Kidney tubule cell (primary cell): Measurements from ENCODE around the gene PRKCZ.

Experiments
- DNase-seq: peaks from one replicate; pipeline ENCODE4 v3.0.0-alpha.2; 2018; ENCODE audit warnings: low spot score

The PRKCZ gene

DNA sequence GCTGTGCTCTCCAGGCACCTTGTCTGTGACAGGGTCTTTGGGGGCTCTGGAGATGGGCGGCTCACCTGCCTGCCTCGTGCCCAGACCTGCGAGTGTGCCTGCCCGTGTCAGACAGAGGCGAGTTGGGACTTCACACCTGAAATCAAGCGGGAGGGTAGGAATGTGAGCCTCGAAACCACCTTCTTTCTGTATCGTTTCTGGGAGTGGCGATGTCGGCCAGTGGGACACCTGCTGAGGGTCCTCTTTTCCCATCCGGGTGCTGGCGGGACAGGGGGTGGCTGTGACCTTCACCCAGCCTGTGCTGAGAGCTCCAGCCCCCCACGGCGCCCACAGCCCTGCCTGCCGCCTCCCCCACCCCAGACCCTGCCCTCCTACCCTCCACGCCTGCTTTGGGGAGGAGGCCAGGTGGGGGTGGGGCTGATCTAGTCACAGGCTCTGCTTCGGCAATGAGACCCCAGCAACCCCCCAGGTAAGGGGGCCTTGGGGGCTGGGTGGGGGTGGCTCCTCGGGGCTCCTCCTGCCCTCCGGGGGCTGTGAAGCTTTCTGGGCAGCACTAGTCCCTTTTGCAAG is 160.0 kb downstream of the PRKCZ start:
- DNase-seq = no peak

DNA sequence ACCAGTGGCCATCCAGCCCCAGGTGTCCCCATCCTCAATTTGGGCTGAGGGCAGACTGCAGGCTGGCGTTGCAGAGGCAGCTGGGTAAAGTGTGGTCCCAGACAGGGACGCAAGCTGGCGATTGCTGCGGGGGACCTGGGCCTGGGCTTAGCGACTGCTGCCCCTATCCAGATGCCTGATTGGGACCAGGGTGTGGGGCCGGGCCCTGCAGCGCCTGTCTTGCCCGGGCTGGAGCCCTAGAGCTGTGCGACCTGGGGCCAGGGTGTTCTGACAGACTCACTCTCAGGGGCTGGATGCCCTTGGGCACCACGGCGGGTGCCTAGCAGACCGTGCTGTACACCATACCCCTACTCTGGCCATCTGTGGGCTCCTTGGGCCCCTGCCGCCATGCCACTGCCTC is 160.6 kb downstream of the PRKCZ start:
- DNase-seq = no peak

- DNase-seq = no peak
Observed at GRCh38 chr1:2212274-2212531, 162.0 kb downstream of the PRKCZ start.

- DNase-seq = peak; percentile 95
Observed at GRCh38 chr1:2212532-2213491, 162.6 kb downstream of the PRKCZ start.

GRCh38 chr1:2213576-2214505 is 163.6 kb downstream of the PRKCZ start:
- DNase-seq = no peak

DNA sequence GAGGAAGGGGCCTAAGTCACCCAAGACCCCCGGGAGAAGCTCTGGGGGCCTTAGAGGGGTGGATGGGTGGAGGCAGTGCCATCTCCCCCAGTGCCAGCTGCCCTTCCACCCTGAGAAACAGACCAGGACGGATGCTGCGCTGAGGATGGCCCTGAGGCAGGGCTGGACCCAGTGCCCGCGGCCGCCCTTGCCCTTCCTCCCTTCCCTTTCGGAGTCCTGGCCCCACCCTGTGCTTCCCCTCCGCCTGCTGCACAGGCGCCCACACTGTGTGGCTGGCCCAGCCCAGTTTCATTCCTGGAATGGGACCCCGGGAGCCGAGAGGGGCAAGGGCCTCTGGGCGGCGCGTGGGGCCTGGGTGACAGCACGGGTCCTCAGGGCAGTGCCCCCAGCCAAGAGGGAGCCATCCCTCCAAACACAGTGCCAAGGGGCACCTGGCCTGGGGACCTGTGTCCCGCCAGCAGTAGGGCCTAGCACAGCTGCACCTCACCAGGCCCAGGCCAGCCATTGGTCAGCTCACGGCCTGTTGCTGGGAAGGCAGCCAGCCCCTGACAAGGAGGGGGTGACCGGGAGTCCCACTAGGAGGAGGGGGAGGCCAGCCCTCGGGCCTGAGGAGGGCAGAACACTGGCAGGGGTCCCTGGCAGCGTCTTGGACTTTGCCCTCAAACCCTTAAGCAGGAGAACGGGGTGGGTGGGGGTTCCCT is 164.5 kb downstream of the PRKCZ start:
- no peak for DNase-seq

DNA sequence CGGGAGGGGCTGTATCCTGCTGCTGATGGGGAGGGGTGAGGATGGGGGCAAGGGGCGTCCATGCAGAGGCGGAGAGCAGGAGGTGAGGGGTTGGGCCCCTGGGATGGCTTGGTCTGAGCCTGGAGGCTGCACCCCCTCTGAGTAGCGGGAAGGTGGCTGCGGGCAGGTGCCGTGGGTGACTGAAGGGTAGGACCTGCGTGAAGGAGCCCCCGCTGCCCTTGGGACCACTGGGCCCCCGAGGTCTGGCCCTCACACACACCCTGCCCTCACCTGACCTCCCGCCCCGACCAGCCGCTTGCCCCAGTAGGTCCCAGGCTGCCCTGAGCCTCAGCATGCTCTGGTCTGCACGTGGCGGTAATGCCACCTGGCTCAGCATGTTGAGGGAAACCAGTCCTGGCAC is 165.1 kb downstream of the PRKCZ start:
- DNase-seq = no peak

DNA sequence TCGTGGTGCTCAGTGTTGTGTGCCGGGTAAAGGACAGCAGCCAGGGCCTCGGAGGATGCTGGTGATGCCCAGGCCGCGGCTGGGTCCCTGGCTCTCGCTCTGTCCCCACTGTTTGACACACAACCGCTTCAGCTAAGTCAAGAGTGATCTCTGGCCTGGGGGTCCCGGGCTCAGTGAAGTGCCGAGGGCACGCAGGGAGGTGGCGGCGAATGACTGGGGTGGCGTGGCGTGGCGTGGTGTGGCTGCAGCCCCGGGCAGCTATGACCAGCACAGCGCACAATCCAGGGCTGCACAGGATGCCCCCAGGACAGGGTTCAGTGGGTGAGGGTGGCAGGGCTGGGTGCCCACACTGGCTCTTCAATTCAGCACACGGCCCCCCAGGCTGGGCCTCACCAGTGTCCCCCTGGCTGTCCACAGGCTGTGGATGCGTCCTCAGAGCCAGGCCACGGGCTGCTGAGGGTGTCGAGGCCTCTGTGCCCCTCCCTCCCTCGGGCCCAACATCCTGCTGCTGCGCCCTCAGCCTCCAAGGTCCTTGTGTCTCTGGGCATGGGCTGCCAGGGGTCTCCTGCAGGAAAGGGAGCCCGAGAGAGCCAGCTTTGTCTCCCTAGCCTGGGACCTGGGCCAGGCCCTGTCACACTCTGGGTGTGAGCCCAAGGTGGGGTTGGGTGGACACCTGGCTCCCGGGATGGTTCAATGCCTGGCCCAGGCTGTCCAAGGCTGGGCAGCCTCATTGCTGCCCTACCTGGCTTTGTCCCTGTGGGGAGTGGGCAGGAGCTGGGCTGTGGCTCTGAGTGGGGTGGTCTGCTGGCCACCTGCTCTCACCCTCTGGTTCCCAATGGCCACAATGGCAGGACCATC is 165.9 kb downstream of the PRKCZ start:
- no peak for DNase-seq

GRCh38 chr1:2216767-2217058 is 166.5 kb downstream of the PRKCZ start:
- no peak for DNase-seq

DNA sequence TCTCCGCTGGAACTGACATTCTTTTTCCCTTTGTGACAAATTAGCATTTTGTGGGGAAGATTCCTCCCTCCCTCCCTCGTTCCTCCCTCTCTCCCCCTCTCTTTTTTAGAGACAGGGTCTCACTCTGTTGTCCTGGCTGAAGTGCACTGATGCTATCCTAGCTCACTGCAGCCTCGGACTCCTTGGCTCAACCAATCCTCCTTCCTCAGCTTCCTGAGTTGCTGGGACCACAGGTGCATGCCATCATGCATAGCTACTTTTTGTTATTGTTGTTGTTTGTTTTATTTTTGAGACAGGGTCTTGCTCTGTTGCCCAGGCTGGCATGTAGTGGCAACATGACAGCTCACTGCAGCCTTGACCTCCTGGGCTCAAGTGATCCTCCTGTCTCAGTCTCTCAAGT is 171.1 kb downstream of the PRKCZ start:
- DNase-seq = no peak

GRCh38 chr1:2224170-2224584 is 174.0 kb downstream of the PRKCZ start:
- no peak for DNase-seq

DNA sequence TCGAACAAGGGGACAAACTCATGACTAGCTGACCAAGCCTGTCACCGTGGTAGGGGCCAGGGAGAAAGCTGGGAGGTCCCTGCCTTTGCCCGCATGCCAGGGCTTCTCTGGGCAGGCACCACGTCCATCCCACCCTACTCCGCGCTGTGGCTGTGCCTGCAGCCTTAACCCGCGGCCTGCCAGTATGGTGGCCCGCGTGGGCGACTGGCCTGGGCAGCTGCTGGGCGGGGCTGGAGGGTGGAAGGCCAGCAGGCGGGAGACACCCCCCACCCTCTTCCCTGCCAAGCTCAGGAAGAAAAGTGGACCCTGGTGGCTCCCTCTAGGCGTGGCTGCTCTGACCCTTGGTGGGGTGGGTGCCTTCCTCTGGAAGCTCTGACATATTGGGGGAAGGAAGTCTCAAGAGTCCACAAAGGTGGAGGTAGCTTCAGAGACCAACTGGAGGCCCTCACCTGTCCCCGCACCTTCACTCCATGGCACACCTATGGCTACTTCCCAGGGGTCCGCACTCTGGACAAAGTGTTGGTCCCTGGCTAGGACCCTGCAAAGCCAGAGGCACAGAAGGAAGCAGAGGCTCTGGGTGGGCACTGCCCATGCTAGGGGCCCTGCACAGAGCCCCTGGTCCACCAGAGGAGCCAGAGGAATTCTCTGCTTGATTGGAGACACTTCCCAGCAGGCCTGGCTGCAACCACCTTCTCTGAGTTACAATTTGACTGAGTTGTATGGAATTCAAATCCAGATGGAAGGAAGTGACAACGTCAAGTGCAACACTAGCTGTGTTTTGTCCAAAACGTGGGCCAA is 174.6 kb downstream of the PRKCZ start:
- no peak for DNase-seq

- DNase-seq = no peak
Observed at GRCh38 chr1:2226525-2227345, 176.5 kb downstream of the PRKCZ start.

DNA sequence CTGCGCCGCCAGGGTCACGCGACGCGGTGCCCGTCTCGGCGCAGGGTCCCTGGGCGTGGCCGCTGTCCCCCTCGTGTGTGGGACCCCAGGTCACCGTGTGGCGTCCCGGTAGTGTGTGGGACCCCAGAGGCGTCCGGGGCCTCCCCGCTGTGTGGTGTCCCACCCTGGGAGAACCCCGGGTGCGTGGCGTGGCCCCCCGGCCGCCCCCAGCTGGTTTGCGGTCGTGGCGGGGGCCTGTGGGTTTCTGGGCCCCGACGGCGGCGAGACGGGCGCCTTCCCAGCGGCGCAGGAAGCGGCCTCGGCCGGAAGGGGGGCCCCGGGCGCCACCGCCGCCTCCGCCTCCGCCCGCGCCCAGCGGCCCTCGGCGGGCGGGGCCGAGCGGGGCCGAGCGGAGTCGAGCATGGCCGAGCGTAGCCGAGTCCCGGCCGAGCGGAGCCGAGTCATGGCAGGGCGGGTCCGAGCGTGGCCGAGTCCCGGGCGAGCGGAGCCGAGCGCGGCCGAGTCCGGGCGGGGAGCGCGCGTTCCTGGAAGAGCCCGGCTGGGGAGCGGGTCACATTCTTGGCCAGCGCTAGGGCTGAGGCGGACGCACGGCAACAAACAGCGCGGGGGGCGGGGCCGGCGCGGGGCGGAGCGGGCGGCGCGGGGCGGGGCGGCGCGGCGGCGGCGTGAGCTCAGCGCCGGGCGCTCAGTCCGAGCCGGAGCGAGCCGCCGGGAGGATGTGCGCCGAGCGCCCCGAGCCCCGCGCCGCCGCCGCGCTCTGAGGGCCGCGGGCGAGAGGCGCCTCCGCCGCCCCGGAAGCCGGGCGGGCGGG is 177.3 kb downstream of the PRKCZ start:
- DNase-seq = peak; percentile 99

- no peak for DNase-seq
Observed at GRCh38 chr1:2228157-2228594, 178.0 kb downstream of the PRKCZ start, which contains the start of gene SKI. SKI (plus strand) TSS chr1:2228319; CDS start chr1:2228767, 448 bp downstream.

- no peak for DNase-seq
Observed at GRCh38 chr1:2228694-2229036, 178.5 kb downstream of the PRKCZ start.

GRCh38 chr1:2229037-2229864 is 179.0 kb downstream of the PRKCZ start:
- peak; percentile 64 for DNase-seq
